H54 (cell line): ENCODE results near the gene PSMB10.

Experiments used
- DNase-seq: peaks from one replicate; pipeline ENCODE4 v3.0.0; 2011; ENCODE audit warnings: low spot score, mixed read lengths; ENCODE audit not compliant: insufficient read length
- FAIRE-seq: peaks from 3 replicates; lab custom pipeline; 2011; peaks lifted over from hg19 to GRCh38; lab: Jason Lieb, UNC
- POLR2A ChIP-seq: IDR thresholded peaks from 2 replicates; pipeline ENCODE4 v1.6.1; 2011; ENCODE audit warnings: low read depth, mild to moderate bottlenecking, low read length

Gene PSMB10

DNA sequence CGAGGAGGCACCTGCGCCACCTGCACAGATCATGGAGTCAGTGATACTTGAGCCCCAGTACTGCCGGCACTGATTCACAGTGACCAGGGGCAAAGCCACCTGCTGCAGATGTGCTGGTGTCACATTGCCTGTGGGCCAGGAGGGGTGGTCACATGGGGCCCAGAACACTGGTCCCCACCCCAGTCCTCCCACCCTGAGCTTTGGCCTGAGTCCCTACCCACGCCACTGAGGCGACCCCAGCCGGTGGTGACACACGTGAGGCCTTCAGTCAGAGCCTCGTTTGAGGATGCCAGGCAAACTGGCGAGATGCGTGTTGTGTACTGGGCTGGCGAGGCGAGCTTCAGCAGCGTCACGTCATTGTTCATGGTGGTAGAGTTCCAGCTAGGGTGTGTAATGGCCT is 6.5 kb downstream of the PSMB10 start:
- no peak for FAIRE-seq
- TF ChIP-seq POLR2A = no peak
- DNase-seq = no peak

DNA sequence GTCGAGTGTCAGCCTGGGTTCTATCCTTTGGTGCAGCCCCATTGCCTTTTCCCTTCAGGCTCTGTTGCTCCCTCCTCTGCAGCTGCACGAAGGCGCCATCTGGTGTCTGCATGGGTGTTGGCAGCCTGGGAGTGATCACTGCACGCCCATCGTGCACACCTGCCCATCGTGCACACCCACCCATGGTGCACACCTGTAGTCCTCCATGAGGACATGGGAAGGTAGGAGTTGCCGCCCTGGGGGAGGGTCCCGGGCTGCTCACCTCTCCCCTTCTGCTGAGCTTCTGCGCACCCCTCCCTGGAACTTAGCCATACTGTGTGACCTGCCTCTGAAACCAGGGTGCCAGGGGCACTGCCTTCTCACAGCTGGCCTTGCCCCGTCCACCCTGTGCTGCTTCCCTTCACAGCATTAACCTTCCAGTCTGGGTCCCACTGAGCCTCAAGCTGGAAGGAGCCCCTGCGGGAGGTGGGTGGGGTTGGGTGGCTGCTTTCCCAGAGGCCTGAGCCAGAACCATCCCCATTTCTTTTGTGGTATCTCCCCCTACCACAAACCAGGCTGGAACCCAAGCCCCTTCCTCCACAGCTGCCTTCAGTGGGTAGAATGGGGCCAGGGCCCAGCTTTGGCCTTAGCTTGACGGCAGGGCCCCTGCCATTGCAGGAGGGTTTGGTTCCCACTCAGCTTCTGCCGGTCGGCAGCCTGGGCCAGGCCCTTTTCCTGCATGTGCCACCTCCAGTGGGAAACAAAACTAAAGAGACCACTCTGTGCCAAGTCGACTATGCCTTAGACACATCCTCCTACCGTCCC is 7.9 kb downstream of the PSMB10 start:
- DNase-seq (peak; percentile 53), FAIRE-seq (peak; percentile 53)
- no peak for TF ChIP-seq POLR2A

DNA sequence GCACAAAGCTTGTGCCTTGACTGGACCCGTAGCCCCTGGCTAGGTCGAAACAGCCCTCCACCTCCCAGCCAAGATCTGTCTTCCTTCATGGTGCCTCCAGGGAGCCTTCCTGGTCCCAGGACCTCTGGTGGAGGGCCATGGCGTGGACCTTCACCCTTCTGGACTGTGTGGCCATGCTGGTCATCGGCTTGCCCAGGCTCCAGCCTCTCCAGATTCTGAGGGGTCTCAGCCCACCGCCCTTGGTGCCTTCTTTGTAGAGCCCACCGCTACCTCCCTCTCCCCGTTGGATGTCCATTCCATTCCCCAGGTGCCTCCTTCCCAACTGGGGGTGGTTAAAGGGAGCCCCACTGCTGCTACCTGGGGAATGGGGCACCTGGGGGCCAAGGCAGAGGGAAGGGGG is 8.5 kb downstream of the PSMB10 start:
- no peak for DNase-seq
- no peak for FAIRE-seq
- no peak for TF ChIP-seq POLR2A

DNA sequence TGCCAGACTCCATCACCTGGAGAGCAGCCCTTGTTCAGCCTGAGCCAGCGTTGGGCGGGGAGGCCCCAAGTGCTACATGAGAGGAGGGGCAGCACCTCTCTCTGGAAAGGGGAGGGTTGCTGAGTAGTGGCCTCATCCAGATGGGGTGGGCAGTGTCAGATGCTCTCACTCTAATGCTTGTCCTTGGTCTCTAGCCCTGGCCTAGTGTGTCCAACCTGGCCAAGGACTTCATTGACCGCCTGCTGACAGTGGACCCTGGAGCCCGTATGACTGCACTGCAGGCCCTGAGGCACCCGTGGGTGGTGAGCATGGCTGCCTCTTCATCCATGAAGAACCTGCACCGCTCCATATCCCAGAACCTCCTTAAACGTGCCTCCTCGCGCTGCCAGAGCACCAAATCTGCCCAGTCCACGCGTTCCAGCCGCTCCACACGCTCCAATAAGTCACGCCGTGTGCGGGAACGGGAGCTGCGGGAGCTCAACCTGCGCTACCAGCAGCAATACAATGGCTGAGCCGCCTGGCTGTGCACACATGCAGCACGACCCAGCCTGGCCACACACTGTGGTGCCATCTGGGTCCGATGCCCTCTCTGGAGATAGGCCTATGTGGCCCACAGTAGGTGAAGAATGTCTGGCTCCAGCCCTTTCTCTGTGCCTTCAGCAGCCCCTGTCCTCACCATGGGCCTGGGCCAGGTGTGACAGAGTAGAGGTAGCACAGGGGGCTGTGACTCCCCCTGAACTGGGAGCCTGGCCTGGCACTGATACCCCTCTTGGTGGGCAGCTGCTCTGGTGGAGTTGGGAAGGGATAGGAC is 9.3 kb downstream of the PSMB10 start:
- FAIRE-seq (no peak), DNase-seq (no peak)
- TF ChIP-seq POLR2A = no peak

DNA sequence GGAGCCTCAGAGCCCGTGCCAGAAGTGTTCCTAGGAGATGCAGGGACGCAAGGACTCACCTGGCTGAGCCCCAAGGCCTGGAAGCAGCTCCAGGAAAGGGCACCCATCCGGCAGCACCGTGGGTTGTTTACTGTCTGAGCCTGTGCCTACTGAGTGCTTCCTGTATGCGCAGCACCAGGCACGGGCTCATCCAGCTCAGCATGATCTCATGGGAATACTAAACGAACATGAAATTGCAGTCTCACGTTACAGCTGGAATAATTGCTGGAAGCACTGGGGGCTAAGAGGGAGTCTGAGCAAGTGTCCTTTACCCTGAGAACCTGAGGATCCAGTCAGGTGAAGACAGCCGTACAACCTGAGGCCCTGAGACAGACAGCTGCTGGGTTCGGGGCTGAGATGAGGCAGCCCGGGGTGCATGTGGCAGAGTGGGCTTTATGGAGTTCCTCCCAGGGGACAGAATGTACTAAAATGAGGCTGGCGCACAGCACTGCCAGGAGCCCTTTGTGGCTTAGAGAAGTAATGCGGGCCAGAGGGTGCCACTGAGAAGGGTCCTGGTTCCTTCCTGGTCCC is 10.4 kb downstream of the PSMB10 start:
- FAIRE-seq = no peak

DNA sequence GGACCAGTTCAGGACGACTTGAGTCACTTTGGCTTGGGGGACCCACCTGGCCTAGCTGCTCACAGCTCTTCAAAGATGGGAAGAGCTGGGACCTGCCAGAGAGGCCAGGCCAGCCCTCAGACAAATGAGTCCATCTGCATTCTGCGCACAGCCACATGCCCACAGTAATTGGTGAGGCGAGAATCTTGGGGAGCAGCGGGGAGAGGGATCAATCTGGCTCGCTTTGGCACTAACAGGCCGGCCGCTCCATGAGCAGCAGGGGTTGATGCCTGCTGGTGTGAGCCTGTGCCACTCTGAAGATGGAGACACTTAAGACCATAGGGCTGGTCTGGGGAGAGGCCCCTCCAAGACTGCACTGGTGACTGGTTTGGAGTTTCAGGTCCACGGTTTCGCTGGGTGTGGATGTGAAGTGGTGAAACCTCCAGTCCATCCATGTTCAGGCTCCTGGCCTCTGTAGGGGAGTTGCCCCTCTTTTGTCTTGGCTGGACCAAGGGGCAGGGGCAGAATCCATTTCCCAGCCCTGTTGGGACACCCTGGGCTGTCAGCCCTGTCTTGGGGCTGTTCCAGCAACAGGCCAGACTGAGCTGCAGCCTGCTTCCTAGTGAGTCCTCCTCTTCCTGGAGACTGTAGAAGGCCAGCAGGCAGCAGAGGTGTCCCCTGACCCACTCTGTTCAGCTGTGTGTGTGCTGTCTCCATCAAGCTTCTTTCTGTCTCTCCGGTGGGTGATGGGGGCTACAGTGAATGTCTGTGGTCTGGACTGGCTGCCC is 12.3 kb downstream of the PSMB10 start:
- TF ChIP-seq POLR2A = no peak
- FAIRE-seq (no peak), DNase-seq (no peak)

More for the DNA sequence above, 10.4 kb downstream of the PSMB10 start:
- TF ChIP-seq POLR2A = no peak
- DNase-seq = no peak

DNA sequence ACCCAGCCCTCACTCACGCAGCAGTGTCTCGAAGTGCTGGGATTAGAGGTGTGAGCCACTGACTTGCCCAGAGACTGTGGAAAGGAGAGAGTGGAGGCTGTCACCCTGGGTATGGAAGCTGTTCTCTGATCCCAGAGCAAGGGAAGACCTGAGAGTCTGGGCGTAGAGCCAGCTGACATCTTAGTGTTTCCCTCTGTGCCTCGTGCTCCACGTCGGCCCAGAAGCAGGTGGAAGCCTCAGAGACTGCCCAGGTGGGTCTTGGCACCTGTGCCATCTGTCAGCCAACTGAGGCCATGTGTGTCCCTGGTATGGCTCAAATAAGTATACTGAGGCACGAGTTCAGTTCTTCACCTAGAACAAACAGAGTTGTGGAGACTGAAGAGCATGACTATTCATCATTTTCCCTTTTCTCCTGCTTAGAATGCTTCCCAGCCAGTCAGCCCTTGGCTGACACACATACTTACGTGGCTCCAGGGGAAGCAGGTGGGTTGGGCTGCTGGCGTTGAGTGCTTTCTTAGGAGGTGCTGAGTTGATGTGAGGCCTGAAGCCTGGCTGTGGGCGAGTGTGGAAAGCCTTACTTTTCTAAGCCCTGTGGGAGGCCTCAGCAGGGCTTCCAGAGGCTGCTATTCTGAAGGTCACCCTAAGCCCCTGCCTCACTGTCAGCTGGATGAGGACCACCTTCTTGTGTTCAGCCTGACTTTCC is 13.1 kb downstream of the PSMB10 start:
- DNase-seq = no peak
- TF ChIP-seq POLR2A = no peak
- no peak for FAIRE-seq

DNA sequence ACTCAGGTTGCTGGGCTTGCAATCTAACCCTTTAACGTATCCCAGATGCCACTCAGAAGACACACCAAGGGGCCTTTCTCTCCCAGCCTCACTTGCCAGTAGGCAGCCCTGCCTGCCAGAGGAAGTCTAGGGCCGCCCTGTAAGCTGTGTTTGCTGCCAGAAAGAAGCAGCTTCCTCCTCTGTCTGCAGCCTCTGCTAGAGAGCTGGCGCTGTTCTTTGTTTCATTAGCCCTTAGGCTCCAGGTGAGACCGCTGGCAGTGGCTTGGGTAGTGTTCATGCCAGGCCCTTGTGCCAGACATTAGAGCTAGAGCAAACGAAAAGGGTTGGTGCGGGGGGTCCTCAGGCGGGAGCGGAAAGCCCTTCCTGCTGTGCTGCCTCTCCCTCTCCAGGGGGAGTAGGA is 13.9 kb downstream of the PSMB10 start:
- TF ChIP-seq POLR2A = no peak
- DNase-seq = no peak
- no peak for FAIRE-seq

DNA sequence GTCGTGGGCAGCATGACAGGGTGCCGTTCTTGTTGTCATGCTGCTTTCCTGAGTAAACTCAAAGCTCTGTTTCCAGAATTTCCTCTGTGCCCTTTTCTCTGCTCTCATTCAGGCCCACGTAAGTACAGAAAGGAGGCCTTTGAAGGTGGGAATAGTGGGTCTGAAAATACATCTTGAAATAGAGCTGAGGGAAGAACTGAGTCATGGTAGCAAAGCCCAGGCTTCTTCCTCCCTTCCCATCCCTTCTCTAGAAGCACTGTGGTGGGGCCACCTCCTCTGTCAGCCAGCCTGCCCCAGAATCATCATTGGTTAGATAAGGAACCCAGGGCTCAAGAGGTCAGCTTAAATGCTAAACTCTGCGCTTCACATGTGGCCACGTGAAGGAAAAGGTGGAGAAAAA is 14.4 kb downstream of the PSMB10 start:
- DNase-seq (no peak), FAIRE-seq (no peak)
- TF ChIP-seq POLR2A = no peak

DNA sequence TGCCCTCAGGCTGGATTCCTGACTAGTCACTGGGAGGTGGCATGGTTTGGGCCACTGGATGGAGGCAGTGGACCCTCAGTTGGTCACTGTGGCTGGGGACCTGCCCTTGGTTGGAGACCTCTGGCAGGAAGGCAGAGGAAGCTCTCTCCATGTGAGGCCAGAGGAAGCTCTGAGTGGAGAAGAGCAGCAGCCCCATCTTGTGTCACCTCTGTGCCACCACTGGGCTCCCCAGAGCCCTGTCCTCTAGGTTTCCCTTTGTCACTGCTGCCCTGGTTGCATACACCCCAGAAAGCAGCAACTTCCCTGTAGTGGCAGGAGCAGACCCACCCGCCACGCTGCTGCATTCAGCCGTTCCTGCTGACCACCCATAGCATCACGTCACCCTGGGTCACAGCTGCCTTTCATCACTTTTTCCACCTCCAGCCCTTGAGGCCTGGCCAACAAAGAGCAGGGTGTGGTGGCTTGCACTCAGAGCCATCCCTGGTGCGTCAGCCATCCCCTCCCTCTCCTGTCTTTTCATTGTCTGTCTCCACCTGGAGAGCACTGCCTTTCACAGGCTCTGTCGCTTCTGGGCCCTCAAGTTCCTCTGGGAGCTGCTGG is 16.9 kb downstream of the PSMB10 start:
- TF ChIP-seq POLR2A = no peak
- DNase-seq (no peak), FAIRE-seq (no peak)

DNA sequence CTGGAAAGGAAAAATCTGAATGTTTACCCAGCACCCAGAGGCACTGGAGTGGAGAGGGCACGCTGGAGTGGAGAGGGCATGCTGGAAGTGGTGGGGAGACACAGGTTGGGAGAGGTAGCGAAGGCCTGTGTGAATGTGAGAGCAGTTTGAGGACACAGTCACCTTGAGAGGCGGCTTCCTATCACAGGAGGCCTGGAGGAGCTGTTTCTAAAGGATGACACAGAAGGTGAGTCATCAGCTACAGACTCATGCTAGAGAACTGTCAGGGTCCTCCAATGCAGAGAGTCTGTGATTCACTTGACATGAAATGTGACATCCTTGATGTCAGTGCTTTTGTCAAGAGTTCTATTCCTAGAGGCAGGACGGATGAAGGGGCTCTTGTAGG is 18.8 kb downstream of the PSMB10 start:
- no peak for TF ChIP-seq POLR2A
- peak; percentile 74 for DNase-seq
- FAIRE-seq = peak; percentile 82

DNA sequence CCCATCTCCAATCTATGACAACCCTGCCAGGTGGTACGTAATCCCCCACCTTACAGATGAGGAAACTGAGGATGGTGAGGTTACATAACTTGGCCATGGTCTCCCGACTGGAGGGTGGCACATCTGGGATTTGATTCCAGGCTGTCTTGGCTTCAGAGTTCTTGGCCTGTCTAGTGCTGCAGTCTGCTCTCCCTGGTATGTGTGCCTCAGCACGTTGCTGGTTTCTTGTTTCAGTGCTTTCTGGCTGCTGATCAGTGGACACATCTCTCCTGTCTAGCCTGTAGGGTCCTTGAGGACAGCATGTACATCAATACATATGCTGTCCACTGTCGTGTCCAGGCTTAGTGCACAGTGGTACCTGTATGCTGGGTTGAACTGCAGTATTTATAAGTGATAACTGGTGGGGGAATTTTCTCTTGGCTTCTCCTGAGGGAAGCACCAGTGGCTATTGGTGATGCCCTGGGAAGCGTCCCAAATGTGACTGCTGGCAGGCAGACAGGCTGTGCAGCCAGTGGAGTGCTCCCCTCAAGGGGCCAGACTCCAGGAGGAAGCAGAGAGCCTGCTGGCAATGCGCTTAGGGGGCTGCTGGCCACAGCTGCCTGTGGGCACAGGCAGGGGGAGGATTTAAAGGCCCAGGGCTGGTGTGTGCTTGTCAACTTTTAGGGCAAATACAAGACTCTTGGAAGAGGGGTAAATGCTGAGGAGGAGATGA is 19.4 kb downstream of the PSMB10 start:
- FAIRE-seq (no peak), DNase-seq (no peak)
- no peak for TF ChIP-seq POLR2A
